HCT116 (cell line): ENCODE data around the gene TAF11.

ENCODE experiments used
- EGR1 ChIP-seq: IDR thresholded peaks from 2 replicates; pipeline ENCODE4 v1.6.1; 2012; ENCODE audit warnings: low read depth
- EZH2 ChIP-seq: fragments of 200-600 bp; sonication (generic); IDR thresholded peaks from 2 replicates; pipeline ENCODE4 v1.6.1; 2017; ENCODE audit warnings: antibody characterized with exemption, mixed run types
- POLR2AphosphoS5 ChIP-seq: IDR thresholded peaks from 2 replicates; pipeline ENCODE4 v1.6.1; 2011; ENCODE audit warnings: mild to moderate bottlenecking, low read depth, low read length, moderate library complexity
- SRF ChIP-seq: IDR thresholded peaks from 2 replicates; pipeline ENCODE4 v1.6.1; 2012; ENCODE audit warnings: low read depth
- TCF7L2 ChIP-seq: IDR thresholded peaks from 2 replicates; pipeline ENCODE4 v1.7.0; 2011; ENCODE audit warnings: borderline replicate concordance, inconsistent platforms; ENCODE audit not compliant: insufficient read depth, insufficient read length; ENCODE audit errors: extremely low read depth
- ZBTB33 ChIP-seq: IDR thresholded peaks from 2 replicates; pipeline ENCODE4 v1.6.1; 2011; ENCODE audit warnings: mild to moderate bottlenecking, low read length, moderate library complexity; ENCODE audit not compliant: insufficient replicate concordance; ENCODE audit errors: extremely low read depth
- TF ChIP-seq, protein P1 (sequence below), 3 experiments: fragments of 200-600 bp in 1 of 3; sonication (generic) in 1 of 3; IDR thresholded peaks in 2 of 3; conservative IDR thresholded peaks in 1 of 3; 2 replicates each; pipeline ENCODE4 v1.5.1; 2012 to 2017; ENCODE audit warnings: low read depth in 2 of 3, low read length in 2 of 3, antibody characterized with exemption in 1 of 3, borderline replicate concordance in 1 of 3, control low read depth in 1 of 3, mild to moderate bottlenecking in 1 of 3, mixed read lengths in 1 of 3, mixed run types in 1 of 3, moderate library complexity in 1 of 3; ENCODE audit not compliant: insufficient read depth in 1 of 3

GRCh38 chr6:34855463-34855862 is 32.4 kb downstream of the TAF11 start:
- TF ChIP-seq ZBTB33 (no peak), EZH2 (no peak), SRF (no peak), TCF7L2 (no peak), EGR1 (no peak), POLR2AphosphoS5 (no peak)
- TF ChIP-seq, protein P1, sequence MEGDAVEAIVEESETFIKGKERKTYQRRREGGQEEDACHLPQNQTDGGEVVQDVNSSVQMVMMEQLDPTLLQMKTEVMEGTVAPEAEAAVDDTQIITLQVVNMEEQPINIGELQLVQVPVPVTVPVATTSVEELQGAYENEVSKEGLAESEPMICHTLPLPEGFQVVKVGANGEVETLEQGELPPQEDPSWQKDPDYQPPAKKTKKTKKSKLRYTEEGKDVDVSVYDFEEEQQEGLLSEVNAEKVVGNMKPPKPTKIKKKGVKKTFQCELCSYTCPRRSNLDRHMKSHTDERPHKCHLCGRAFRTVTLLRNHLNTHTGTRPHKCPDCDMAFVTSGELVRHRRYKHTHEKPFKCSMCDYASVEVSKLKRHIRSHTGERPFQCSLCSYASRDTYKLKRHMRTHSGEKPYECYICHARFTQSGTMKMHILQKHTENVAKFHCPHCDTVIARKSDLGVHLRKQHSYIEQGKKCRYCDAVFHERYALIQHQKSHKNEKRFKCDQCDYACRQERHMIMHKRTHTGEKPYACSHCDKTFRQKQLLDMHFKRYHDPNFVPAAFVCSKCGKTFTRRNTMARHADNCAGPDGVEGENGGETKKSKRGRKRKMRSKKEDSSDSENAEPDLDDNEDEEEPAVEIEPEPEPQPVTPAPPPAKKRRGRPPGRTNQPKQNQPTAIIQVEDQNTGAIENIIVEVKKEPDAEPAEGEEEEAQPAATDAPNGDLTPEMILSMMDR (IDR thresholded peaks at IDR 0.05 in 2 of 3, conservative IDR thresholded peaks at IDR 0.05 in 1 of 3; ENCODE audit: borderline replicate concordance in 1 of 3, insufficient read depth in 1 of 3, low read depth in 2 of 3, low read length in 2 of 3), result no peak
